GM19025 (cell line): Measurements from ENCODE around the gene RNASE3.
"Not testable (repeated sequence)": the region's sequence is repeated elsewhere in the genome, so short reads cannot be mapped to it uniquely, and the experiment has no call there.

ENCODE experiments used
- ATAC-seq: cut with Tn5 transposase; IDR thresholded peaks from one replicate; pipeline ENCODE4 v1.9.1; 2021; ENCODE audit warnings: mild to moderate bottlenecking, low read depth, moderate library complexity; ENCODE audit not compliant: unreplicated experiment

RNASE3 gene

GRCh38 chr14:20891126-20891825 lies at the start of gene RNASE3:
TSS of gene RNASE3 (plus strand) at chr14:20891385. CDS start at chr14:20891687, 302 bp downstream.
- not testable (repeated sequence) for ATAC-seq

- no peak for ATAC-seq
Observed at GRCh38 chr14:20846560-20846959, 44.6 kb upstream of the RNASE3 start.

GRCh38 chr14:20848316-20848954 lies 42.8 kb upstream of the RNASE3 start:
- ATAC-seq: no peak

GRCh38 chr14:20848955-20849570 lies 42.1 kb upstream of the RNASE3 start:
- ATAC-seq: no peak

GRCh38 chr14:20853042-20853441 lies 38.1 kb upstream of the RNASE3 start:
- ATAC-seq: no peak

GRCh38 chr14:20855652-20856291 lies 35.4 kb upstream of the RNASE3 start:
- peak; percentile 71 for ATAC-seq

- no peak for ATAC-seq
Observed at GRCh38 chr14:20857207-20857606, 34.0 kb upstream of the RNASE3 start.

GRCh38 chr14:20857630-20858261 lies 33.4 kb upstream of the RNASE3 start:
- no peak for ATAC-seq

- no peak for ATAC-seq
Observed at GRCh38 chr14:20866194-20866593, 25.0 kb upstream of the RNASE3 start.

GRCh38 chr14:20866963-20867362 lies 24.2 kb upstream of the RNASE3 start:
- ATAC-seq: no peak

- ATAC-seq: no peak
Observed at GRCh38 chr14:20873370-20874177, 17.6 kb upstream of the RNASE3 start.

GRCh38 chr14:20877016-20877415 lies 14.2 kb upstream of the RNASE3 start:
- ATAC-seq: no peak

- ATAC-seq: no peak
Observed at GRCh38 chr14:20878695-20879094, 12.5 kb upstream of the RNASE3 start.

GRCh38 chr14:20881229-20881628 lies 10.0 kb upstream of the RNASE3 start:
- ATAC-seq: not testable (repeated sequence)

GRCh38 chr14:20882787-20883186 lies 8.4 kb upstream of the RNASE3 start:
- ATAC-seq: not testable (repeated sequence)

- not testable (repeated sequence) for ATAC-seq
Observed at GRCh38 chr14:20888411-20888810, 2.8 kb upstream of the RNASE3 start.

- ATAC-seq: not testable (repeated sequence)
Observed at GRCh38 chr14:20895322-20895721, 4.1 kb downstream of the RNASE3 start.

- ATAC-seq: no peak
Observed at GRCh38 chr14:20904393-20905029, 13.3 kb downstream of the RNASE3 start.

- ATAC-seq: no peak
Observed at GRCh38 chr14:20905676-20906075, 14.5 kb downstream of the RNASE3 start.
